Mammary epithelial cell (primary cell): ENCODE results near the gene HMGCLL1.

Experiments used
- EZH2 ChIP-seq: IDR thresholded peaks from 2 replicates; pipeline ENCODE4 v1.6.1; 2012; ENCODE audit warnings: low read length, inconsistent platforms, borderline replicate concordance
- TF ChIP-seq, protein P1 (sequence below), 2 donors: IDR thresholded peaks in 1 of 2; conservative IDR thresholded peaks in 1 of 2; 2 replicates each; pipeline ENCODE4 v1.5.1; 2011 to 2012; ENCODE audit warnings: inconsistent platforms in 2 of 2, low read length in 2 of 2, mild to moderate bottlenecking in 2 of 2, control low read depth in 1 of 2, low read depth in 1 of 2; ENCODE audit not compliant: insufficient read depth in 1 of 2; ENCODE audit errors: extremely low read depth in 1 of 2

DNA sequence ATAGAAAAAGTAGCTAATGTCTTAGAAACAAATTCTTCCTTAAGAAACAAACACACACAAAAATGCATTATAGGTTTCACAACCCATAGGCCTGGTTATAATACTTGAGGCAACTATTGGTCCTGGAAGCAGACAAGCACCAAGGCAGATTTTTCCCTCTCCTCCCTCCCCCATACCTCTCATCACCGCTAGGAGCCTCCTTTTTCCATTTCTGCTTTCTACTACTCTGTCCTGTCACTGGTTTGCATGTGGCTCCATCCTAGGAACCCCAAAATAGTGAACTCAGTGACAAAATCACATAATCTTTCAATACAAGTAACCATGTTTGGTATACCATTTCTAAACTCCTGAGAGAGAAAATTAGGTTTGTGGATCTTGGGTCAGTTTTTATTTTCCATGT lies 66.1 kb downstream of the HMGCLL1 start:
- TF ChIP-seq, protein P1, sequence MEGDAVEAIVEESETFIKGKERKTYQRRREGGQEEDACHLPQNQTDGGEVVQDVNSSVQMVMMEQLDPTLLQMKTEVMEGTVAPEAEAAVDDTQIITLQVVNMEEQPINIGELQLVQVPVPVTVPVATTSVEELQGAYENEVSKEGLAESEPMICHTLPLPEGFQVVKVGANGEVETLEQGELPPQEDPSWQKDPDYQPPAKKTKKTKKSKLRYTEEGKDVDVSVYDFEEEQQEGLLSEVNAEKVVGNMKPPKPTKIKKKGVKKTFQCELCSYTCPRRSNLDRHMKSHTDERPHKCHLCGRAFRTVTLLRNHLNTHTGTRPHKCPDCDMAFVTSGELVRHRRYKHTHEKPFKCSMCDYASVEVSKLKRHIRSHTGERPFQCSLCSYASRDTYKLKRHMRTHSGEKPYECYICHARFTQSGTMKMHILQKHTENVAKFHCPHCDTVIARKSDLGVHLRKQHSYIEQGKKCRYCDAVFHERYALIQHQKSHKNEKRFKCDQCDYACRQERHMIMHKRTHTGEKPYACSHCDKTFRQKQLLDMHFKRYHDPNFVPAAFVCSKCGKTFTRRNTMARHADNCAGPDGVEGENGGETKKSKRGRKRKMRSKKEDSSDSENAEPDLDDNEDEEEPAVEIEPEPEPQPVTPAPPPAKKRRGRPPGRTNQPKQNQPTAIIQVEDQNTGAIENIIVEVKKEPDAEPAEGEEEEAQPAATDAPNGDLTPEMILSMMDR (conservative IDR thresholded peaks at IDR 0.05 in 1 of 2, IDR thresholded peaks at IDR 0.05 in 1 of 2; ENCODE audit: extremely low read depth in 1 of 2, insufficient read depth in 1 of 2, low read depth in 1 of 2, low read length in 2 of 2), result no peak
- no peak for TF ChIP-seq EZH2
